Gastroesophageal sphincter (tissue), 3 donors: Measurements from ENCODE around the gene KRT40.
"Not testable (repeated sequence)": the region's sequence is repeated elsewhere in the genome, so short reads cannot be mapped to it uniquely, and the experiment has no call there.

Experiments used
- EP300 ChIP-seq: sonication (generic); formaldehyde crosslinking; IDR thresholded peaks from one replicate; pipeline ENCODE4 v1.6.1; 2017; ENCODE audit warnings: antibody characterized with exemption, mild to moderate bottlenecking
- POLR2A ChIP-seq, 2 donors: fragments of 450-650 bp; IDR thresholded peaks; one replicate each; pipeline ENCODE4 v1.6.1; 2017; ENCODE audit warnings: antibody characterized with exemption in 2 of 2, mild to moderate bottlenecking in 2 of 2, moderate library complexity in 1 of 2
- TF ChIP-seq, protein P1 (sequence below), 4 experiments: fragments of 200-600 bp in 2 of 4; fragments of 450-650 bp in 2 of 4; sonication (generic) in 1 of 4; IDR thresholded peaks; one replicate each; pipeline ENCODE4 v1.5.1; 2017 to 2019; ENCODE audit warnings: antibody characterized with exemption in 4 of 4, mild to moderate bottlenecking in 2 of 4, moderate library complexity in 2 of 4

DNA sequence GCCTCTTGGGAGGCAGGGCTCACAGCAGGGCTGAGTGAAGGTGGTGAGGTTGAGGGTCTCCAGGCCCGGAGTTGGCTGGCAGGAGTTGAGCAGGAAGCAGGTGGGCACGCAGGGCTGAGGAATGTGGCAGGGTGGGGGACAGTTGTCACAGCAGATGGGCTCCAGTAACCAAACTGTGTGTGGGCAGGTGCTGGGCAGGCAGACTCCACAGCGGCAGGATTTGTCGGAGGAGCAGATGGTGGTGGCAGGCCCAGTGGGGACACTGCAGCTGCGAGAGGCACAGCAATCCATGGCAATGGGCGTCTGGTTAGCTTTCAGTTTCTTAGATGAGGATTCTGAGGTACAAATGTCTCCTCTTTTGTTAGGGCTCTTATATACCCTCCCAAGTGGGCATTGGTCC is 15.4 kb upstream of the KRT40 start, which contains the start of gene KRTAP3-2:
- TF ChIP-seq, protein P1, sequence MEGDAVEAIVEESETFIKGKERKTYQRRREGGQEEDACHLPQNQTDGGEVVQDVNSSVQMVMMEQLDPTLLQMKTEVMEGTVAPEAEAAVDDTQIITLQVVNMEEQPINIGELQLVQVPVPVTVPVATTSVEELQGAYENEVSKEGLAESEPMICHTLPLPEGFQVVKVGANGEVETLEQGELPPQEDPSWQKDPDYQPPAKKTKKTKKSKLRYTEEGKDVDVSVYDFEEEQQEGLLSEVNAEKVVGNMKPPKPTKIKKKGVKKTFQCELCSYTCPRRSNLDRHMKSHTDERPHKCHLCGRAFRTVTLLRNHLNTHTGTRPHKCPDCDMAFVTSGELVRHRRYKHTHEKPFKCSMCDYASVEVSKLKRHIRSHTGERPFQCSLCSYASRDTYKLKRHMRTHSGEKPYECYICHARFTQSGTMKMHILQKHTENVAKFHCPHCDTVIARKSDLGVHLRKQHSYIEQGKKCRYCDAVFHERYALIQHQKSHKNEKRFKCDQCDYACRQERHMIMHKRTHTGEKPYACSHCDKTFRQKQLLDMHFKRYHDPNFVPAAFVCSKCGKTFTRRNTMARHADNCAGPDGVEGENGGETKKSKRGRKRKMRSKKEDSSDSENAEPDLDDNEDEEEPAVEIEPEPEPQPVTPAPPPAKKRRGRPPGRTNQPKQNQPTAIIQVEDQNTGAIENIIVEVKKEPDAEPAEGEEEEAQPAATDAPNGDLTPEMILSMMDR (IDR thresholded peaks at IDR 0.05), result not testable (repeated sequence)
- TF ChIP-seq POLR2A (IDR thresholded peaks at IDR 0.05); EP300: not testable (repeated sequence)
